Measurements from ENCODE around the gene ZNF41.

- no peak for TF ChIP-seq ZBTB33 (IDR thresholded peaks at IDR 0.05)
- no peak for TF ChIP-seq CTCF (IDR thresholded peaks at IDR 0.05; ENCODE audit: low read depth, low read length, missing input control)
- TF ChIP-seq RAD21 (IDR thresholded peaks at IDR 0.05) = no peak
- TF ChIP-seq REST (IDR thresholded peaks at IDR 0.05) = no peak
- no peak for TF ChIP-seq GABPA (IDR thresholded peaks at IDR 0.05 in 1 of 2, conservative IDR thresholded peaks at IDR 0.05 in 1 of 2)
- TF ChIP-seq EGR1 (IDR thresholded peaks at IDR 0.05; ENCODE audit: low read depth in 2 of 2) = no peak
- TF ChIP-seq FOXA1 (IDR thresholded peaks at IDR 0.05) = no peak
- no peak for TF ChIP-seq JUND (IDR thresholded peaks at IDR 0.05)
- TF ChIP-seq YY1 (IDR thresholded peaks at IDR 0.05) = no peak
- TF ChIP-seq MAX (IDR thresholded peaks at IDR 0.05) = no peak
- no peak for TF ChIP-seq NR2F2 (IDR thresholded peaks at IDR 0.05)
- no peak for TF ChIP-seq SP1 (IDR thresholded peaks at IDR 0.05)
Measured at GRCh38 chrX:47420265-47420664, 62.8 kb downstream of the ZNF41 start.
